ENCODE results near the gene BDP1.

Gene BDP1

DNA sequence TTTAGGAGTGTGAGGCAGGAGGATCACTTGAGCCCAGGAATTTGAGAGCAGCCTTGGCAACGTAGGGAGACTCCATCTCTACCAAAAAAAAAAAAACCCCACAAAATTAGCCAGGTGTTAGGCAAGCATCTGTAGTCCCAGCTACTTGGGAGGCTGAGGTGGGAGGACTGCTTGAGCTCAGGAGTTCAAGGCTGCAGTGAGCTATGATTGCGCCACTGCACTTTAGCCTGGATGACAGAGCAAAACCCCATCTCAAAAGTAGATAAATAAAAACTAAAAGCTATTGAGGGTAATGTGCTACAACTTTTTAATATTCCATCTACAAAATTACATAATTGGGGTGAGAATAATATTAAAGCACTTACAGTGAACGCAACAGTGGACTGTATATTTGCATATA, 5.9 kb downstream of the BDP1 start:
- H3K4me3 ChIP-seq (ENCODE audit: control insufficient read depth, low read depth, low read length), result no peak overlapping the region
- TF ChIP-seq, protein P1, sequence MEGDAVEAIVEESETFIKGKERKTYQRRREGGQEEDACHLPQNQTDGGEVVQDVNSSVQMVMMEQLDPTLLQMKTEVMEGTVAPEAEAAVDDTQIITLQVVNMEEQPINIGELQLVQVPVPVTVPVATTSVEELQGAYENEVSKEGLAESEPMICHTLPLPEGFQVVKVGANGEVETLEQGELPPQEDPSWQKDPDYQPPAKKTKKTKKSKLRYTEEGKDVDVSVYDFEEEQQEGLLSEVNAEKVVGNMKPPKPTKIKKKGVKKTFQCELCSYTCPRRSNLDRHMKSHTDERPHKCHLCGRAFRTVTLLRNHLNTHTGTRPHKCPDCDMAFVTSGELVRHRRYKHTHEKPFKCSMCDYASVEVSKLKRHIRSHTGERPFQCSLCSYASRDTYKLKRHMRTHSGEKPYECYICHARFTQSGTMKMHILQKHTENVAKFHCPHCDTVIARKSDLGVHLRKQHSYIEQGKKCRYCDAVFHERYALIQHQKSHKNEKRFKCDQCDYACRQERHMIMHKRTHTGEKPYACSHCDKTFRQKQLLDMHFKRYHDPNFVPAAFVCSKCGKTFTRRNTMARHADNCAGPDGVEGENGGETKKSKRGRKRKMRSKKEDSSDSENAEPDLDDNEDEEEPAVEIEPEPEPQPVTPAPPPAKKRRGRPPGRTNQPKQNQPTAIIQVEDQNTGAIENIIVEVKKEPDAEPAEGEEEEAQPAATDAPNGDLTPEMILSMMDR (IDR thresholded peaks at IDR 0.05; ENCODE audit: control insufficient read depth, insufficient read depth, low read depth, low read length, missing control alignments), result no peak
- no peak for DNase-seq (ENCODE audit: low read depth)

DNA sequence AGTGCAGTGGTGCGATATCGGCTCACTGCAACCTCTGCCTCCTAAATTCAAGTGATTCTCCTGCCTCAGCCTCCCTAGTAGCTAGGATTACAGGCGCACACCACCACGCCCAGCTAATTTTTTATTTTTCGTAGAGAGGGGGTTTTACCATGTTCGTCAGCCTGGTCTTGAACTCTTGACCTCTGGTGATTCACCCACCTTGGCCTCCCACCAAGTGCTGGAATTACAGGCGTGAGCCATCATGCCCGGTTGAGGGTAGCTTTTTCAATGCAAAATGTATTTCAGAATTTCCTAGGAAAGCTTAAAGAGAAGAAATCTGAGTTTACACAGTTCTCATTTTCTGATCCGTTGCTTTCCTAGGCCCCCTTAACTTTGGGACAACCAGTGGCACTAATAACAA, 15.7 kb downstream of the BDP1 start:
- DNase-seq (ENCODE audit: low read depth), result no peak
- no peak overlapping the region for H3K4me3 ChIP-seq (ENCODE audit: control insufficient read depth, low read depth, low read length)
- TF ChIP-seq, protein P1 (IDR thresholded peaks at IDR 0.05; ENCODE audit: control insufficient read depth, insufficient read depth, low read depth, low read length, missing control alignments), result no peak

DNA sequence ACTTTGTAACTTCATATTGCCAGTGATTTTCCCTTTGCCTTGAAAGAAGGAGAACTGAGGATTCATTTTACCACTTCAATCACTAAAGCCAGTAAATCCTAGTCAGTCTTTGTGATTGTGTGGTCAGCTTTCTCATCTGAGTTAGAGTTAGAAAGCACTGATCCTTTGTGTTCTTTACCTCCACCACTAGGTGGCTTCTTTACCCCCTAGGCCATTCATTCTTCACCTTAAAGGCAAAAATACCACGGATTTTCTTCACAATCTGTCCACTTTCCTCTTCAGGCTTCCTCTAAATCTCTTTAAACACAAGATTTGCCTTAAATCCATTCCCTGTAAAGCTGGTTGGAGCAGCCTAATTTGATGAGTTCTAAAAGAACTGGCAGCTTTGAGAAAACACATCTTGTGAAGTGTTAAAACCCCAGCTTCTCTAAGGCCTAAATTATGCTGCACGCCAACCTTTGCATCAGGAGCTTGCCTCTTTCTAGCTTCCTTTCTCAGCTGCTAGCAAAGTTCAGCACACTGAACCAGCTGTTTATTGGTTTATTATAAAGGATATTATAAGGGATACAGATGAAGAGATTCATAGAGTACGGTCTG, 20.4 kb downstream of the BDP1 start:
- TF ChIP-seq, protein P1 (IDR thresholded peaks at IDR 0.05; ENCODE audit: control insufficient read depth, insufficient read depth, low read depth, low read length, missing control alignments), result peak; percentile 64
- H3K4me3 ChIP-seq (ENCODE audit: control insufficient read depth, low read depth, low read length), result no peak overlapping the region
- no peak for DNase-seq (ENCODE audit: low read depth)

DNA sequence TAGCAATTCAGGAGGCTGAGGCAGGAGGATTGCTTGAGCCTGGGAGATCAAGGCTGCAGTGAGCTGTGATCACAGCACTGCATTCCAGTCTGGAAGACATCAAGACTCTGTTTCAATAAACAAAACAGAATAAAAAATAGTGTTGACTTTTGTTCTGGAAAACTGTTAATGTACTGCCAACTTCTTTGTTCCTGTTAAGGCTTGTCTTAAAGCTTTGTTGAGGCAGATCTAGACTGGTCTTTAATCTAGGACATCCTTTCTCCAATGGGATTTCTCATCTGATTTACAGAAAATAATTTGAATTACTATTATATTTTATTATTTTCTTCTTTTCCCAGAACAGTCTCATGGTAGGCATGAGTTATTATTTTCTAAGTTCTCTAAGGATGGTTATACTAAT, 26.0 kb downstream of the BDP1 start:
- TF ChIP-seq, protein P1 (IDR thresholded peaks at IDR 0.05; ENCODE audit: control insufficient read depth, insufficient read depth, low read depth, low read length, missing control alignments), result no peak
- no peak overlapping the region for H3K4me3 ChIP-seq (ENCODE audit: control insufficient read depth, low read depth, low read length)
- DNase-seq (ENCODE audit: low read depth), result no peak

DNA sequence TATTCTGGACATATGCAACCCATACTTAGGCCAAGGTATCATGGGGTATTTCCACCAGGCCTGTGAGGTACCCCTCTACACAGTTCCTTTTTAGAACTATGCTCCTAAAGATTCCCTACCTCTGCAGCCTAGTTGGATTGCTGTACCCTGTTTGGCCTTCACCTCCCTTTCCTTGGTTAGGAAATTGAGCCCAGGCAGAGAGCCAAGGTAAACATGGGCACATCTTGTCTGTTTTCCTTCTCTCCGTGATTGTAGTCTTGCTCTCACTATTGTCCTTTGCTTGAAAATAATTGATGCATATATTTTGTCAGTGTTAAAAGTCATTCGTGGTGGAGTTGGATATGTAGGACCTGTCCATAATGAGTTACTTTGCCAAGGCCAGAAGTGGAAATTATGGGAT, 26.7 kb downstream of the BDP1 start:
- no peak overlapping the region for H3K4me3 ChIP-seq (ENCODE audit: control insufficient read depth, low read depth, low read length)
- DNase-seq (ENCODE audit: low read depth), result no peak
- TF ChIP-seq, protein P1 (IDR thresholded peaks at IDR 0.05; ENCODE audit: control insufficient read depth, insufficient read depth, low read depth, low read length, missing control alignments), result no peak

DNA sequence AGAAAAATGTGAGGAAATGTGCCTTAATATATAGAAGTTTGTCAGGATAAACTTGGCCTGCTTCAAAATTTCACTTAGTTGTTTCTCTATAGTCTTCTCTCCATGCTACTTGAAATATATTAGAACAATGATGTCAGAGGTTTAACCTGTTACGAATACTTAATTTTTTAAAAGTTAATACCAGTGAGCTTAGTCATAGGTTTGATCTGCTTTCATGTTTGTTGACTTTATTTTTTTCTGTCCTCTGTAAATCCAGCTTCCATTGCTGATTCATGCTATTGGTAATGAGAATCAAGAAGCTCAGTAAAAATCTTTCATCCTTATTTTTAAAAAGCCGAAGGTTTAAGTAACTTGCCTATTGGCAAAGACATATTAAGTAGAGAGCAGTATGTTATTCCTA, 27.9 kb downstream of the BDP1 start:
- TF ChIP-seq, protein P1 (IDR thresholded peaks at IDR 0.05; ENCODE audit: control insufficient read depth, insufficient read depth, low read depth, low read length, missing control alignments), result no peak
- no peak overlapping the region for H3K4me3 ChIP-seq (ENCODE audit: control insufficient read depth, low read depth, low read length)
- peak; percentile 13 for DNase-seq (ENCODE audit: low read depth)
